Kidney glomerular epithelial cell (primary cell): ENCODE data around the gene EPAS1.

ENCODE experiments used
- DNase-seq: peaks from one replicate; lab custom pipeline; 2025; lab: John Stamatoyannopoulos, UW

EPAS1 gene

GRCh38 chr2:46323730-46324129 lies 26.5 kb downstream of the EPAS1 start:
- no peak for DNase-seq

DNA sequence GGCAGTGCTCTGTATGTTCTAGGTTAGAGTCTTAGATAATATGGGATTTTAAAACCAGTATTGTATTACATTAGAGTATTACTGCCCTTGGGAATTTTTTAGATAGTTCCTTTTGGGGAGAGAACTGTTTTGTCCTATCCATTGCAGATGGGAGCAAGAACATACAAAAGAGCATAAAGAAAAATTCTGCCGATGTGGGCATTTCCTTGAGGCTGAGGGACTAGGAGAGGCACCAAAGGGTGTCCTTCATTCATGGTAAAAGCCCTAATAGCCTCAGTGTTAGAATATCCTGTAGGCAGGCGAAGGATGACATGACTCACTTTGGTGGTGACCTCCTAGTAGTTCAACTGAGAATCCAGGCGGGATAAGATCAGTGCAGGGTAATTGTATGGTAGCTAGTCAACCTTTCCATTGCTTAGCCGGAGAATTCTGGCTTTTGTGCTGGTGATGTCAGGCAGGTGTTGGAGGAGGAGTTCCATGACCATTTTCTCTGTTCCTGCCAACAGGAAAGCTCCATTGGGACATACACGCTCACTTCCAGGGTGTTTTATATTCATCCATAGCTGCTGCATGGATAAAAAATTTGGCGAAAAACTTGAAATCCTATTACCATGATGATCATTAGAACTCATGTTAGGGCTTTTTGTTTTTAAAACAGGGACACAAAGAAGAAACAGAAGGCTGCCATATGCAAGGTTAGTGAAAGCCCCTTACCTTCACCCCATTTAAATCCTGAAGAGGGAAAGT lies 28.1 kb downstream of the EPAS1 start:
- no peak for DNase-seq

- DNase-seq: peak; percentile 17
These were observed 29.2 kb downstream of the EPAS1 start for GRCh38 chr2:46326231-46326980.

DNA sequence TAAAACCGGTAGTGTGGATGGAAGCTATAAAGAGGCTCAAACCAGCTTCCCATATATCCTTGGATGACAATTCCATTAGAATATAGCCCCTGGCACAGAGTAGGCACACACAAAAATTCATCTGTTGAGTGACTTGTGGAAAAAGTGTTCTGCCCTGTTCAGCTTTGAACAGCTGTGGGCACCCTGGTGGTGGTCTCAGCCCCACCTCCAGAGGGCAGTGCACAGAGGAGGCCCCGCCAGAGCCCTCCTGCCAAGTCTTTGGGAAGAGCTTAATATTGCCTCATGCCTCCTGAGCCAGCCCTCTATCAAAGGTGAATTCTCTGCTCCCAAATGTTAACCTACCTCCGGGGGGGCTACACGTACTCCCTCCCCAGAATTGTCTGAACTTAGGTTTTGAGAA lies 30.4 kb downstream of the EPAS1 start:
- no peak for DNase-seq

GRCh38 chr2:46328291-46328690 lies 31.1 kb downstream of the EPAS1 start:
- no peak for DNase-seq

DNA sequence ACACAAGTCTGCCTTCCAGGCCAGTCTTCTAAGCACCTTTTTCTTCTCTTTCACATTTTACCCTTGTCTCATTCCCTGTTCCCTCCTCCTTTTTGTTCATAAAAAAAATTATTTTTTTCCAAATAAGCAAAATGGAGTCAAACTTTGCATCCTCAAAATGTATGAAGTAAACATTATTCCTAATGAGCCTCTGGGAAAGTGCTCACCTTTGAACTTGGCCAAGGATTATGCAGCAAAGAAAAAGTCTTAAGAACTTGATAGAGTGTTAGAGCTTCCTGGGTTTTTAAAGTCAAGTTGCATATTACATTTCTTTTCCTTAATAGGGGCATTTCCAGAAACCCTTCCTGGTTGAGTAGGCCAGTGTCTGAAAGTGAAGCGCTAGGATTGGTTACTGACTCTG lies 31.6 kb downstream of the EPAS1 start:
- DNase-seq: no peak

- no peak for DNase-seq
These were observed 32.1 kb downstream of the EPAS1 start for GRCh38 chr2:46329340-46329739.

- DNase-seq: peak; percentile 83
These were observed 32.9 kb downstream of the EPAS1 start for GRCh38 chr2:46329803-46330775.

- no peak for DNase-seq
These were observed 34.0 kb downstream of the EPAS1 start for GRCh38 chr2:46331109-46331766.

DNA sequence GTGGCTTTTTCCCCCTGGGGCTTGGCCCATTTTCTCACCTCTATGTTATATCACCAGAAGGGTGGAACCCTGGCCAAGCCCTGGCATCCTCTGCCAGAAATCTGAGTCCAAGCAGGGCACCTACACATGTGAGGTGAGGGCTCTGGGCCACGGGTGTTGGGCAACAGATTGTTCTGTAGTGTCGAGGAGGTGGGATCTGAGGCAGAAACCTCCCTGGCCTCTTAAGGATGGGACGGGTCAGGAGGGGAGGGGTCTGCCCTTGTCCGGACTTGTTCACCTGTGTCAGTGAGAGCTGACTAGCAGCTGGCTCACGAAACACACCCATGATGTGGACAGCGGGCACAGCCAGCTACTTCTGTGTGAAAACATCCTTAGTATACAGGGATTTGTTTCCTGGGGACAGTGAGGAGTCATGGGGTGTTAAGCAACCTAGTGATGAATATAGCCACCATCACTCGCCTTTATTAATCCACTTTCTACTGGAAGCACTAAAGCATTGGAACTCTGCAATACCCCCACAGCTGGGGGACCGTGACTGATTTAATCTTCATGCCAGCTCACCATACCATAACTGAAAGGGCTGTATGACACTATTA lies 35.6 kb downstream of the EPAS1 start:
- DNase-seq: no peak

DNA sequence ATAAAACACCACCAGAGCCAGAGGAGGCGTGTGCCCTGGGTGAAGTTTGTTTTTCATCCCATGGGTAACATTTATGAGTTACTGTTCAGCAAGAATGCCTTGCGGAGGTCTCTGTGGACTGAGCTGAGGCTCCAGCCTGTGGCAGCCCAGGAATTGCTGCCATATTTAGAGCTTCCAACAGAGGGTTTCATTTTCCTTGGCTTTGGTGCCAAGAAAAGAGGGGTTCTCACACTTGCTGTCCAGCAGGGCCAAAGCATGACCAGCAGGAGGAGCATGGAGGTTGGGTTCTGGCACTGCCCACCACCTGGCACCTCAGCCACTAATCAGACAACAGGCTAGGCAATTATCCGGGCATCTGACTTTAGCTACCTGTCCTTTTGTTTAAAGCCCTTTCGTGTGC lies 36.7 kb downstream of the EPAS1 start:
- no peak for DNase-seq

- peak; percentile 46 for DNase-seq
These were observed 37.4 kb downstream of the EPAS1 start for GRCh38 chr2:46334389-46335271.

- DNase-seq: peak; percentile 46
These were observed 38.4 kb downstream of the EPAS1 start for GRCh38 chr2:46335391-46336282.

GRCh38 chr2:46336283-46336959 lies 39.2 kb downstream of the EPAS1 start:
- no peak for DNase-seq

GRCh38 chr2:46337208-46337994 lies 40.2 kb downstream of the EPAS1 start:
- no peak for DNase-seq

DNA sequence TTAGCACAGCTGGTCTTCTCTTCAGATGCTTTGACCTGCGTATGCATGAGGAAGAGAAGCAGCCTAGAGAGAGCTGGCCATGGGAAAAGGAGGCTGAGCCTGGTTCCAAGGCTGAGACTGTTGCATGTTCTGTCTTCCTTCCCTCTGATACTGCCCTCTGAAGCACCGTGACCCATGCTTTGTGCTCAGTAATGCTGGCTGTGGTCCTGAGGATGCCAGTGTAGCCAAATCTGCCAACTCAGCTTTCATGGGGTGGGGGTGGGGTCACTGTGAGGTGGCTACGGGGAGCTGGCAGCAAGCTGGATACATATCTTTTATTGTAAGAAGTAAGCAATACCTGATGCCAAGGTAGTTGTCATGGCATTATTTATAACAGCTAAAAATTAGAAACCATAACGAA lies 41.5 kb downstream of the EPAS1 start:
- no peak for DNase-seq

- DNase-seq: no peak
These were observed 42.0 kb downstream of the EPAS1 start for GRCh38 chr2:46339200-46339599.
